Liver (tissue), 9 donors: ENCODE data around the gene FASTKD1. TPM values are rescaled to one million over a fixed set of nuclear protein-coding genes. Genes with fewer than 3 reads are reported as not detected.
"Not testable (repeated sequence)": the region's sequence is repeated elsewhere in the genome, so short reads cannot be mapped to it uniquely, and the experiment has no call there.

Source experiments
- DNase-seq: peaks from one replicate; pipeline ENCODE4 v3.0.0-alpha.2; 2017; ENCODE audit warnings: low spot score
- H3K27ac ChIP-seq, 2 donors: one replicate each; pipeline ENCODE4 v1.7.0; 2013; ENCODE audit warnings: inconsistent platforms in 2 of 2, low read length in 2 of 2, control low read depth in 1 of 2, low read depth in 1 of 2, mild to moderate bottlenecking in 1 of 2
- H3K27me3 ChIP-seq, 4 donors: one replicate each; pipeline versions ENCODE4 v1.6.1 to v1.7.0; 2013; ENCODE audit warnings: low read length in 3 of 4, inconsistent platforms in 1 of 4, mild to moderate bottlenecking in 1 of 4, moderate library complexity in 1 of 4; ENCODE audit not compliant: control insufficient read depth in 4 of 4, insufficient read depth in 4 of 4
- H3K36me3 ChIP-seq, 4 donors: one replicate each; pipeline versions ENCODE4 v1.6.1 to v1.7.0; 2013; ENCODE audit warnings: low read length in 3 of 4, mild to moderate bottlenecking in 3 of 4, low read depth in 1 of 4, moderate library complexity in 1 of 4; ENCODE audit not compliant: control insufficient read depth in 4 of 4, insufficient read depth in 3 of 4
- H3K4me1 ChIP-seq, 4 donors: one replicate each; pipeline versions ENCODE4 v1.6.1 to v1.7.0; 2013; ENCODE audit warnings: low read length in 3 of 4, mild to moderate bottlenecking in 3 of 4, moderate library complexity in 1 of 4; ENCODE audit not compliant: control insufficient read depth in 4 of 4, insufficient read depth in 4 of 4
- H3K4me3 ChIP-seq, 3 donors: one replicate each; pipeline versions ENCODE4 v1.6.1 to v1.7.0; 2013; ENCODE audit warnings: low read length in 3 of 3, control low read depth in 1 of 3, low read depth in 1 of 3, mild to moderate bottlenecking in 1 of 3
- H3K9ac ChIP-seq, 2 donors: one replicate each; pipeline ENCODE4 v1.7.0; 2013; ENCODE audit warnings: low read length in 2 of 2, mild to moderate bottlenecking in 2 of 2, moderate library complexity in 2 of 2, control low read depth in 1 of 2, low read depth in 1 of 2
- H3K9me3 ChIP-seq, 4 donors: one replicate each; pipeline versions ENCODE4 v1.6.1 to v1.7.0; 2013; ENCODE audit warnings: low read length in 3 of 4; ENCODE audit not compliant: control insufficient read depth in 4 of 4
- EGR1 ChIP-seq, 2 donors: IDR thresholded peaks; 2 replicates each; pipeline ENCODE4 v1.6.1; 2016 to 2018; ENCODE audit warnings: antibody characterized with exemption in 2 of 2, low read depth in 2 of 2
- FOXA1 ChIP-seq: IDR thresholded peaks from 2 replicates; pipeline ENCODE4 v1.6.1; 2016; ENCODE audit warnings: antibody characterized with exemption
- FOXA2 ChIP-seq: IDR thresholded peaks from 2 replicates; pipeline ENCODE4 v1.6.1; 2016; ENCODE audit warnings: antibody characterized with exemption
- GABPA ChIP-seq, 2 donors: IDR thresholded peaks in 1 of 2; conservative IDR thresholded peaks in 1 of 2; 2 replicates each; pipeline ENCODE4 v1.6.1; 2016; ENCODE audit warnings: antibody characterized with exemption in 2 of 2, mild to moderate bottlenecking in 1 of 2, moderate library complexity in 1 of 2
- HNF4A ChIP-seq, 2 donors: conservative IDR thresholded peaks; 2 replicates each; pipeline ENCODE4 v1.6.1; 2016; ENCODE audit warnings: antibody characterized with exemption in 2 of 2, mild to moderate bottlenecking in 2 of 2
- HNF4G ChIP-seq: IDR thresholded peaks from 2 replicates; pipeline ENCODE4 v1.6.1; 2016; ENCODE audit warnings: antibody characterized with exemption
- NR2F2 ChIP-seq: IDR thresholded peaks from 2 replicates; pipeline ENCODE4 v1.6.1; 2016; ENCODE audit warnings: antibody characterized with exemption
- RAD21 ChIP-seq, 2 donors: IDR thresholded peaks; 2 replicates each; pipeline ENCODE4 v1.6.1; 2016; ENCODE audit warnings: antibody characterized with exemption in 2 of 2, mild to moderate bottlenecking in 2 of 2
- REST ChIP-seq: IDR thresholded peaks from 2 replicates; pipeline ENCODE4 v1.6.1; 2016; ENCODE audit warnings: antibody characterized with exemption, mild to moderate bottlenecking
- TAF1 ChIP-seq: conservative IDR thresholded peaks from 2 replicates; pipeline ENCODE4 v1.6.1; 2016; ENCODE audit warnings: antibody characterized with exemption, mild to moderate bottlenecking
- YY1 ChIP-seq: IDR thresholded peaks from 2 replicates; pipeline ENCODE4 v1.6.1; 2016; ENCODE audit warnings: antibody characterized with exemption, mild to moderate bottlenecking
- WGBS: extraction: QIAGEN DNeasy Blood & Tissue Kit; methylation state at CpG from one replicate; pipeline ENCODE4 v1.1.7; 2013; 5-methylcytosine and 5-hydroxymethylcytosine counted together
- polyA plus RNA-seq, 2 donors: library from polyadenylated mRNA; stranded (reverse) in 1 of 2; unstranded in 1 of 2; fragments of 200-250 nt in 1 of 2; fragments of >200 nt in 1 of 2; fragmentation: Nextera tagmentation in 1 of 2; extraction: Ambion mirVana in 1 of 2; gene quantifications; one replicate each; pipeline versions ENCODE4 v1.2.1 to v1.2.3, GENCODE V29; 2013 to 2015
- total RNA-seq, 2 donors: library from RNA; depleted of rRNA; stranded (reverse); fragments of >200 nt; gene quantifications; one replicate each; pipeline ENCODE4 v1.2.3, GENCODE V29; 2014
- TF ChIP-seq, protein P1 (sequence below): IDR thresholded peaks from 2 replicates; pipeline ENCODE4 v1.6.1; 2016; ENCODE audit warnings: antibody characterized with exemption
- TF ChIP-seq, protein P2 (sequence below): IDR thresholded peaks from 2 replicates; pipeline ENCODE4 v1.6.1; 2016; ENCODE audit warnings: antibody characterized with exemption
- donor health status: healthy.
- donor health status: healthy.
- donor health status: healthy.
- donor health status: healthy.
- donor health status: healthy.

Gene FASTKD1
- total and polyA plus RNA-seq, 4 donors, result 6.7 to 20.7 (median 16.2) TPM

- TF ChIP-seq HNF4G (no peak), YY1 (no peak), FOXA2 (no peak), REST (no peak), RAD21 (IDR thresholded peaks at IDR 0.05) (no peak)
- no peak for DNase-seq
- Histone ChIP-seq H3K9me3 (no peaks in the 10 kb centered on the region), H3K36me3 (no peaks in the 10 kb centered on the region), H3K27ac (no peak overlapping the region), H3K4me1 (no peaks in the 10 kb centered on the region), H3K4me3 (no peak overlapping the region), H3K9ac (no peak overlapping the region), H3K27me3 (no peaks in the 10 kb centered on the region)
Measured at GRCh38 chr2:169520896-169521295, 52.8 kb downstream of the FASTKD1 start.

GRCh38 chr2:169516488-169516995 is 57.1 kb downstream of the FASTKD1 start:
- not testable (repeated sequence) for H3K36me3 ChIP-seq, H3K9ac ChIP-seq, H3K9me3 ChIP-seq, H3K4me3 ChIP-seq, H3K27ac ChIP-seq, H3K27me3 ChIP-seq, DNase-seq, H3K4me1 ChIP-seq
- WGBS, result 97% methylated on average over 10 of the region's 10 CpGs

- H3K9ac ChIP-seq, H3K4me3 ChIP-seq, H3K27ac ChIP-seq, H3K27me3 ChIP-seq, H3K36me3 ChIP-seq, DNase-seq, H3K9me3 ChIP-seq, H3K4me1 ChIP-seq: not testable (repeated sequence)
- WGBS, result 92% methylated on average over 7 of the region's 7 CpGs
Measured at GRCh38 chr2:169514758-169515157, 58.9 kb downstream of the FASTKD1 start.

DNA sequence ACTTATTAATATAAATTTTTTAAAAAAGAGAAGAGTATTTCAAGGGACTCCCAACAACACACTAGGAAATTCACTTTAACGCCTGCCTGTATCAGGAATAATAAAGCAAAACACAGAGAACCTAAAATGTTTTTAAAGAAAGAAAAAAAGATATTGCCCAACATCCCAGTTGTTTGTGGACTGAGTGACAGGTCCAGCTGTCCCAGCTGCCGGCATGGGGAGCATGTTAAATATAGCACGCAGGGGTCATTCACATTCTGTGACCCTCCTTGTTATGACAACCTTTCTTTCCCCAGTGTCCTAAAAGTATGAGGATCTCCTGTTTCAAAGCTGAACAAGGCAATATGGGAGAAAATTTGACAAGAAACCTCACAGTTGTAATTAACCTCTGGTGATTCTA is 59.7 kb downstream of the FASTKD1 start:
- Histone ChIP-seq H3K27ac (no peak overlapping the region), H3K9me3 (no peaks in the 10 kb centered on the region), H3K27me3 (no peaks in the 10 kb centered on the region), H3K9ac (no peak overlapping the region), H3K36me3 (no peaks in the 10 kb centered on the region), H3K4me1 (no peaks in the 10 kb centered on the region), H3K4me3 (no peak overlapping the region)
- WGBS, result 44% methylated on average over 3 of the region's 3 CpGs
- DNase-seq, result no peak
- TF ChIP-seq REST, result no peak
- TF ChIP-seq RAD21 (IDR thresholded peaks at IDR 0.05), result no peak
- TF ChIP-seq HNF4G, result no peak
- TF ChIP-seq, protein P1, sequence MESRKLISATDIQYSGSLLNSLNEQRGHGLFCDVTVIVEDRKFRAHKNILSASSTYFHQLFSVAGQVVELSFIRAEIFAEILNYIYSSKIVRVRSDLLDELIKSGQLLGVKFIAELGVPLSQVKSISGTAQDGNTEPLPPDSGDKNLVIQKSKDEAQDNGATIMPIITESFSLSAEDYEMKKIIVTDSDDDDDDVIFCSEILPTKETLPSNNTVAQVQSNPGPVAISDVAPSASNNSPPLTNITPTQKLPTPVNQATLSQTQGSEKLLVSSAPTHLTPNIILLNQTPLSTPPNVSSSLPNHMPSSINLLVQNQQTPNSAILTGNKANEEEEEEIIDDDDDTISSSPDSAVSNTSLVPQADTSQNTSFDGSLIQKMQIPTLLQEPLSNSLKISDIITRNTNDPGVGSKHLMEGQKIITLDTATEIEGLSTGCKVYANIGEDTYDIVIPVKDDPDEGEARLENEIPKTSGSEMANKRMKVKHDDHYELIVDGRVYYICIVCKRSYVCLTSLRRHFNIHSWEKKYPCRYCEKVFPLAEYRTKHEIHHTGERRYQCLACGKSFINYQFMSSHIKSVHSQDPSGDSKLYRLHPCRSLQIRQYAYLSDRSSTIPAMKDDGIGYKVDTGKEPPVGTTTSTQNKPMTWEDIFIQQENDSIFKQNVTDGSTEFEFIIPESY, result no peak
- TF ChIP-seq GABPA (IDR thresholded peaks at IDR 0.05 in 1 of 2, conservative IDR thresholded peaks at IDR 0.05 in 1 of 2), result no peak
- no peak for TF ChIP-seq FOXA1
- TF ChIP-seq EGR1 (IDR thresholded peaks at IDR 0.05; ENCODE audit: low read depth in 2 of 2), result no peak
- TF ChIP-seq, protein P2, sequence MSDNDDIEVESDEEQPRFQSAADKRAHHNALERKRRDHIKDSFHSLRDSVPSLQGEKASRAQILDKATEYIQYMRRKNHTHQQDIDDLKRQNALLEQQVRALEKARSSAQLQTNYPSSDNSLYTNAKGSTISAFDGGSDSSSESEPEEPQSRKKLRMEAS, result no peak
- no peak for TF ChIP-seq YY1
- no peak for TF ChIP-seq NR2F2
- no peak for TF ChIP-seq FOXA2
- no peak for TF ChIP-seq TAF1
- TF ChIP-seq HNF4A (conservative IDR thresholded peaks at IDR 0.05), result no peak
